Fibroblast of skin of left biceps (primary cell): ENCODE results near the gene ABR.
"Not testable (repeated sequence)": the region's sequence is repeated elsewhere in the genome, so short reads cannot be mapped to it uniquely, and the experiment has no call there.

Experiments used
- DNase-seq, 2 experiments: peaks; one replicate each; pipeline ENCODE4 v3.0.0-alpha.2; 2013; ENCODE audit warnings: low read depth in 2 of 2

ABR gene

GRCh38 chr17:1008008-1008761, 171.6 kb downstream of the ABR start:
- no peak for DNase-seq

- no peak for DNase-seq
Observed at GRCh38 chr17:1007310-1008007, 172.3 kb downstream of the ABR start.

- no peak for DNase-seq
Observed at GRCh38 chr17:1006054-1006453, 173.7 kb downstream of the ABR start.

- no peak for DNase-seq
Observed at GRCh38 chr17:1005361-1005946, 174.3 kb downstream of the ABR start.

- DNase-seq, result no peak
Observed at GRCh38 chr17:1004769-1005295, 174.9 kb downstream of the ABR start.

- no peak for DNase-seq
Observed at GRCh38 chr17:1003972-1004768, 175.6 kb downstream of the ABR start.

- DNase-seq, result no peak
Observed at GRCh38 chr17:1003633-1003971, 176.2 kb downstream of the ABR start.

- no peak for DNase-seq
Observed at GRCh38 chr17:1002771-1003555, 176.8 kb downstream of the ABR start.

- DNase-seq, result no peak
Observed at GRCh38 chr17:1002412-1002753, 177.4 kb downstream of the ABR start.

GRCh38 chr17:1001640-1002411, 178.0 kb downstream of the ABR start:
- DNase-seq, result no peak

- no peak for DNase-seq
Observed at GRCh38 chr17:1000597-1001461, 179.0 kb downstream of the ABR start.

GRCh38 chr17:998111-998510, 181.7 kb downstream of the ABR start:
- DNase-seq, result no peak

- DNase-seq, result peak; percentile 96 to 97
Observed at GRCh38 chr17:996554-997344, 183.0 kb downstream of the ABR start, which contains the start of gene TIMM22. Gene TIMM22 (plus strand): TSS chr17:997129. CDS start chr17:997143, 14 bp downstream.

- not testable (repeated sequence) for DNase-seq
Observed at GRCh38 chr17:995324-995723, 184.5 kb downstream of the ABR start.

GRCh38 chr17:992933-993332, 186.8 kb downstream of the ABR start:
- no peak for DNase-seq

- no peak for DNase-seq
Observed at GRCh38 chr17:988561-988960, 191.2 kb downstream of the ABR start.

GRCh38 chr17:987931-988330, 191.8 kb downstream of the ABR start:
- DNase-seq, result no peak

- DNase-seq, result no peak
Observed at GRCh38 chr17:986322-986929, 193.4 kb downstream of the ABR start.
